B cell (primary cell): Measurements from ENCODE around the gene JADE2. TPM values are rescaled to one million over a fixed set of nuclear protein-coding genes. Genes with fewer than 3 reads are reported as not detected.

Source experiments
- ATAC-seq: fragments of 200-7000 bp; cut with Tn5 transposase; one replicate; pipeline ENCODE4 v1.10.0; 2021; ENCODE audit warnings: low read depth, mild to moderate bottlenecking, moderate number of reproducible peaks, moderate library complexity
- CTCF ChIA-PET: fragments of 350-600 bp; sonication (Branson Sonifier 250); formaldehyde crosslinking; loops from one replicate; lab custom pipeline; 2021; ENCODE audit warnings: antibody characterized with exemption, inconsistent platforms; lab: Charles Lee
- POLR2A ChIA-PET: fragments of 350-600 bp; sonication (Branson Sonifier 250); formaldehyde crosslinking; loops from one replicate; lab custom pipeline; 2021; ENCODE audit warnings: antibody characterized with exemption; lab: Charles Lee
- DNase-seq: peaks from one replicate; pipeline ENCODE4 v3.0.0; 2013
- H2AFZ ChIP-seq: 2 replicates; pipeline ENCODE4 v1.6.1; 2012; ENCODE audit warnings: mild to moderate bottlenecking, low read depth, low read length; ENCODE audit not compliant: insufficient read depth, poor library complexity, severe bottlenecking
- H3K27ac ChIP-seq, 2 donors: 1 replicate in 1 of 2; 2 replicates in 1 of 2; pipeline ENCODE4 v1.5.1; 2012 to 2013; ENCODE audit warnings: low read length in 2 of 2, mild to moderate bottlenecking in 2 of 2, moderate library complexity in 1 of 2
- H3K27me3 ChIP-seq, 4 experiments: fragments of 200-600 bp in 1 of 4; sonication (generic) in 1 of 4; replicated peaks in 1 of 4; 1 replicate in 2 of 4; 2 replicates in 2 of 4; pipeline versions ENCODE4 v1.6.1 to v1.7.0; 2013 to 2016; ENCODE audit warnings: low read length in 3 of 4, mild to moderate bottlenecking in 2 of 4, mixed read lengths in 1 of 4, moderate library complexity in 1 of 4; ENCODE audit not compliant: insufficient read depth in 4 of 4, control insufficient read depth in 3 of 4; ENCODE audit errors: control extremely low read depth in 1 of 4
- H3K36me3 ChIP-seq, 2 experiments: replicated peaks in 1 of 2; 1 replicate in 1 of 2; 2 replicates in 1 of 2; pipeline versions ENCODE4 v1.6.1 to v1.7.1; 2013; ENCODE audit warnings: low read length in 1 of 2; ENCODE audit not compliant: insufficient read depth in 2 of 2, control insufficient read depth in 1 of 2; ENCODE audit errors: control extremely low read depth in 1 of 2, extremely low read depth in 1 of 2
- H3K4me1 ChIP-seq, 2 donors: fragments of 200-600 bp in 1 of 2; sonication (generic) in 1 of 2; 1 replicate in 1 of 2; 2 replicates in 1 of 2; pipeline versions ENCODE4 v1.5.1 to v1.6.1; 2013 to 2017; ENCODE audit warnings: low read length in 2 of 2; ENCODE audit not compliant: control insufficient read depth in 2 of 2, insufficient read depth in 2 of 2
- H3K4me2 ChIP-seq: replicated peaks from 2 replicates; pipeline ENCODE3; 2012; ENCODE audit warnings: mild to moderate bottlenecking, low read depth, low read length; ENCODE audit not compliant: poor library complexity, severe bottlenecking
- H3K4me3 ChIP-seq, 5 experiments: fragments of 200-600 bp in 1 of 5; sonication (generic) in 1 of 5; 1 replicate in 3 of 5; 2 replicates in 2 of 5; pipeline versions ENCODE4 v1.5.1 to v1.7.0; 2011 to 2016; ENCODE audit warnings: low read length in 4 of 5, mild to moderate bottlenecking in 4 of 5, low read depth in 2 of 5, control low read depth in 1 of 5, moderate library complexity in 1 of 5; ENCODE audit not compliant: insufficient read depth in 1 of 5; ENCODE audit errors: control extremely low read depth in 1 of 5, extremely low read depth in 1 of 5
- H3K79me2 ChIP-seq: fragments of 200-600 bp; sonication (generic); one replicate; pipeline ENCODE4 v1.6.0; 2016; ENCODE audit warnings: low read length; ENCODE audit not compliant: control insufficient read depth, insufficient read depth
- H3K9ac ChIP-seq: fragments of 200-600 bp; sonication (generic); 2 replicates; pipeline ENCODE4 v1.6.1; 2017; ENCODE audit warnings: mild to moderate bottlenecking, low read length, moderate library complexity
- H3K9me3 ChIP-seq, 3 donors: one replicate each; pipeline versions ENCODE4 v1.6.1 to v1.7.1; 2013; ENCODE audit warnings: low read length in 2 of 3; ENCODE audit not compliant: control insufficient read depth in 2 of 3, insufficient read depth in 1 of 3; ENCODE audit errors: control extremely low read depth in 1 of 3
- H4K20me1 ChIP-seq: 2 replicates; pipeline ENCODE4 v1.6.0; 2012; ENCODE audit warnings: mild to moderate bottlenecking, low read length; ENCODE audit not compliant: insufficient read depth, control insufficient read depth, poor library complexity, severe bottlenecking
- H3K27ac Mint-ChIP-seq: one replicate; pipeline ENCODE4 v1.8.0; 2021; ENCODE audit warnings: mixed read lengths
- H3K27me3 Mint-ChIP-seq: one replicate; pipeline ENCODE4 v1.8.0; 2021; ENCODE audit warnings: mixed read lengths
- H3K4me1 Mint-ChIP-seq: one replicate; pipeline ENCODE4 v1.8.0; 2021; ENCODE audit warnings: mixed read lengths
- H3K4me3 Mint-ChIP-seq: one replicate; pipeline ENCODE4 v1.8.0; 2021; ENCODE audit warnings: mixed read lengths
- H3K9me3 Mint-ChIP-seq: one replicate; pipeline ENCODE4 v1.8.0; 2022; ENCODE audit warnings: mixed read lengths; ENCODE audit not compliant: insufficient read depth
- EZH2 ChIP-seq: IDR thresholded peaks from 2 replicates; pipeline ENCODE4 v1.6.1; 2012; ENCODE audit warnings: borderline replicate concordance, low read depth, mild to moderate bottlenecking, moderate library complexity, low read length; ENCODE audit not compliant: insufficient read depth, poor library complexity, severe bottlenecking
- WGBS: methylation state at CpG from one replicate; pipeline ENCODE4 v1.1.5; 2013; ENCODE audit warnings: missing lambda C conversion rate; ENCODE audit not compliant: insufficient coverage; 5-methylcytosine and 5-hydroxymethylcytosine counted together
- intact Hi-C: fragments of 100-400 bp; cut with micrococcal nuclease; formaldehyde crosslinking; loops from one replicate; pipeline ENCODE4 v1.10.0; 2022
- polyA plus RNA-seq: library from polyadenylated mRNA; depleted of rRNA; stranded (reverse); fragments of >200 nt; gene quantifications from 2 replicates; pipeline ENCODE4 v1.2.3, GENCODE V29; 2012
- total RNA-seq, 2 donors: library from RNA; stranded (reverse); fragments of 120-200 nt in 1 of 2; gene quantifications; 1 replicate in 1 of 2; 2 replicates in 1 of 2; pipeline versions ENCODE4 v1.2.3 to v1.2.4, GENCODE V29; 2013 to 2022
- TF ChIP-seq, protein P1 (sequence below): fragments of 200-600 bp; IDR thresholded peaks from one replicate; pipeline ENCODE4 v1.8.0; 2022; ENCODE audit warnings: antibody characterized with exemption, mild to moderate bottlenecking

Gene JADE2
- total and polyA plus RNA-seq, 2 donors (not counting 1 experiment from before 2014, with no cell fraction given), result 80.5 to 247 TPM

DNA sequence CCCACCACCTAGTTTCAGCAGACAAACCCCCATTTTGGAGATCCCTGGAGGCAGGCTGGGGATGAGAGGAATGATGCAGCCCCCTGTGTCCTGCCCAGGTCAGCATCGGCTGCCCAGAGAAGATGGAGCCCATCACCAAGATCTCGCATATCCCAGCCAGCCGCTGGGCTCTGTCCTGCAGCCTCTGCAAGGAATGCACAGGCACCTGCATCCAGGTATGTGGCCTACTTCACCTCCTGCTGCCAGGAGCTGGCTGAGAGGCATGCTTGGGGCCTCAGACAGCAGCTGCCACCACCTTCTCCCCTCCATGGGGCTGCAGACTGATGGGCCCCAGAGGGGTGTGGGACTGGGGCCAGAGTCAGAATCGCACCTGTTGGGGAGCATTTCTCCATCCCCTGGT, 38.9 kb downstream of the JADE2 start:
- TF ChIP-seq, protein P1, sequence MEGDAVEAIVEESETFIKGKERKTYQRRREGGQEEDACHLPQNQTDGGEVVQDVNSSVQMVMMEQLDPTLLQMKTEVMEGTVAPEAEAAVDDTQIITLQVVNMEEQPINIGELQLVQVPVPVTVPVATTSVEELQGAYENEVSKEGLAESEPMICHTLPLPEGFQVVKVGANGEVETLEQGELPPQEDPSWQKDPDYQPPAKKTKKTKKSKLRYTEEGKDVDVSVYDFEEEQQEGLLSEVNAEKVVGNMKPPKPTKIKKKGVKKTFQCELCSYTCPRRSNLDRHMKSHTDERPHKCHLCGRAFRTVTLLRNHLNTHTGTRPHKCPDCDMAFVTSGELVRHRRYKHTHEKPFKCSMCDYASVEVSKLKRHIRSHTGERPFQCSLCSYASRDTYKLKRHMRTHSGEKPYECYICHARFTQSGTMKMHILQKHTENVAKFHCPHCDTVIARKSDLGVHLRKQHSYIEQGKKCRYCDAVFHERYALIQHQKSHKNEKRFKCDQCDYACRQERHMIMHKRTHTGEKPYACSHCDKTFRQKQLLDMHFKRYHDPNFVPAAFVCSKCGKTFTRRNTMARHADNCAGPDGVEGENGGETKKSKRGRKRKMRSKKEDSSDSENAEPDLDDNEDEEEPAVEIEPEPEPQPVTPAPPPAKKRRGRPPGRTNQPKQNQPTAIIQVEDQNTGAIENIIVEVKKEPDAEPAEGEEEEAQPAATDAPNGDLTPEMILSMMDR, result no peak
- no peak for TF ChIP-seq EZH2
- peaks cover 99% of the 10 kb centered on the region for H4K20me1 ChIP-seq
- Mint-ChIP-seq H3K4me3 (no peak overlapping the region), H3K9me3 (no peaks in the 10 kb centered on the region), H3K27ac (no peak overlapping the region), H3K4me1 (peaks cover 7% of the 10 kb centered on the region), H3K27me3 (no peaks in the 10 kb centered on the region)
- H2AFZ ChIP-seq, result no peak overlapping the region
- H3K36me3 ChIP-seq, result peaks cover 4 to 100% of the 10 kb centered on the region in 2 experiments
- ATAC-seq, result no peak
- H3K4me3 ChIP-seq, result no peak overlapping the region
- no peaks in the 10 kb centered on the region for H3K4me1 ChIP-seq
- no peak for DNase-seq
- intact Hi-C loops, result no loop called here
- no peaks in the 10 kb centered on the region for H3K27me3 ChIP-seq
- peaks cover 100% of the 10 kb centered on the region for H3K79me2 ChIP-seq
- no peak overlapping the region for H3K9ac ChIP-seq
- WGBS, result 96% methylated on average over 4 of the region's 4 CpGs
- no peak overlapping the region for H3K27ac ChIP-seq
- H3K4me2 ChIP-seq, result no peak overlapping the region
- no peaks in the 10 kb centered on the region for H3K9me3 ChIP-seq
- ChIA-PET CTCF (interaction anchor here (1.3 to 1.4 kb wide), 2 partner anchors 13 to 30 kb away, joined by 5 read pairs; no protein-coding TSS in a partner anchor), POLR2A (no interaction called here)

DNA sequence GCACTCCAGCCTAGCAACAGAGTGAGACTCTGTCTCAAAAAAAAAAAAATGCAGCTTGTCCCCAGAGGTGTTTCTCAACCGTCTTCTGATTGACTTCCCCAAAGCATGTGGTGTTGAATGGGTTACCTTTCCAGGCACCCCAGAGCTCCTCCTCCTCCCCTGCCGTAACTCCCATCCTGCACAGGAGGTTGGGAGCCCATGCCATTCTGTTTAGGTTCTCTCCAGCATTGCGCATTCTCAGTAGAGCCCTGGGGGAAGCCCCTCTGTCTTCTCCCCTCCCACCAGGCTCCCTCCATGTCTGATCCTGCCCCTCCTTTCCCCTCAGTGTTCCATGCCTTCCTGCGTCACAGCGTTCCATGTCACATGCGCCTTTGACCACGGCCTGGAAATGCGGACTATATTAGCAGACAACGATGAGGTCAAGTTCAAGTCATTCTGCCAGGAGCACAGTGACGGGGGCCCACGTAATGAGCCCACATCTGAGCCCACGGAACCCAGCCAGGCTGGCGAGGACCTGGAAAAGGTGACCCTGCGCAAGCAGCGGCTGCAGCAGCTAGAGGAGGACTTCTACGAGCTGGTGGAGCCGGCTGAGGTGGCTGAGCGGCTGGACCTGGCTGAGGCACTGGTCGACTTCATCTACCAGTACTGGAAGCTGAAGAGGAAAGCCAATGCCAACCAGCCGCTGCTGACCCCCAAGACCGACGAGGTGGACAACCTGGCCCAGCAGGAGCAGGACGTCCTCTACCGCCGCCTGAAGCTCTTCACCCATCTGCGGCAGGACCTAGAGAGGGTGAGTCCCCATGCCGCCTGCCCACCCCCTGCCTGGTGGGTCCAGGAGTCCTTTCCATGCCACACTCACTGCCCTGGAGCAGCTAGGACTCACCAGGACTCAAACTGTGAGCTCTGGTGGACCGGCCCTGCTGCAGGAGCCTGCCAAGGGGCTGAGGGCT, 40.6 kb downstream of the JADE2 start:
- ATAC-seq (no peak), DNase-seq (no peak)
- intact Hi-C loops, result no loop called here
- no peak overlapping the region for H3K4me2 ChIP-seq
- no peak overlapping the region for H3K4me3 ChIP-seq
- no peak for TF ChIP-seq EZH2
- TF ChIP-seq, protein P1, result no peak
- Mint-ChIP-seq H3K9me3 (no peaks in the 10 kb centered on the region), H3K4me3 (no peak overlapping the region), H3K27ac (peak overlapping the region; percentile 67), H3K4me1 (peaks cover 7% of the 10 kb centered on the region), H3K27me3 (no peaks in the 10 kb centered on the region)
- H3K36me3 ChIP-seq, result peaks cover 4 to 100% of the 10 kb centered on the region in 2 experiments
- H3K27ac ChIP-seq, result no peak overlapping the region
- CTCF ChIA-PET, result interaction anchor here (0.7 to 2.4 kb wide), 6 partner anchors 11 to 154 kb away, joined by 3 to 7 read pairs (median 5); partner anchors contain the start of gene CDKN2AIPNL
- no peaks in the 10 kb centered on the region for H3K4me1 ChIP-seq
- no peaks in the 10 kb centered on the region for H3K27me3 ChIP-seq
- H4K20me1 ChIP-seq, result peaks cover 99% of the 10 kb centered on the region
- POLR2A ChIA-PET, result interaction anchor here (0.7 kb wide), 1 partner anchor 30 kb away, joined by 3 read pairs; no protein-coding TSS in a partner anchor
- WGBS, result 94% methylated on average over 28 of the region's 28 CpGs
- peaks cover 99% of the 10 kb centered on the region for H3K79me2 ChIP-seq
- no peak overlapping the region for H2AFZ ChIP-seq
- no peaks in the 10 kb centered on the region for H3K9me3 ChIP-seq
- no peak overlapping the region for H3K9ac ChIP-seq
